GM10266 (cell line): ENCODE results near the gene SLC7A6.

ENCODE experiments used
- DNase-seq: peaks from one replicate; pipeline ENCODE4 v3.0.0; 2012; ENCODE audit errors: extremely low spot score
- CTCF ChIP-seq: IDR thresholded peaks from 2 replicates; pipeline ENCODE4 v1.5.1; 2012; ENCODE audit warnings: mild to moderate bottlenecking, low read depth; ENCODE audit not compliant: control insufficient read depth, insufficient read depth; ENCODE audit errors: missing control alignments

Gene SLC7A6

GRCh38 chr16:68235887-68236136, 28.5 kb upstream of the SLC7A6 start, which contains the start of gene ESRP2:
ESRP2 (minus strand) TSS chr16:68236127; CDS start chr16:68236045, 82 bp downstream.
- DNase-seq: no peak

GRCh38 chr16:68236137-68236825, 28.0 kb upstream of the SLC7A6 start:
- peak; percentile 77 for DNase-seq
- TF ChIP-seq CTCF: no peak

More at GRCh38 chr16:68235887-68236136, 28.5 kb upstream of the SLC7A6 start, which contains the start of gene ESRP2:
- no peak for TF ChIP-seq CTCF

- TF ChIP-seq CTCF: no peak
- peak; percentile 54 for DNase-seq
Measured at GRCh38 chr16:68236826-68237242, 27.5 kb upstream of the SLC7A6 start.

GRCh38 chr16:68237243-68238028, 26.9 kb upstream of the SLC7A6 start:
- no peak for TF ChIP-seq CTCF

GRCh38 chr16:68238029-68238345, 26.3 kb upstream of the SLC7A6 start:
- no peak for DNase-seq
- TF ChIP-seq CTCF: no peak

More at GRCh38 chr16:68237243-68238028, 26.9 kb upstream of the SLC7A6 start:
- peak; percentile 98 for DNase-seq

- no peak for TF ChIP-seq CTCF
- DNase-seq: no peak
Measured at GRCh38 chr16:68242085-68242484, 22.2 kb upstream of the SLC7A6 start.
